Peyer's patch (tissue), 4 donors: ENCODE measurements around the gene ZXDA. TPM values are rescaled to one million over a fixed set of nuclear protein-coding genes. Genes with fewer than 3 reads are reported as not detected.
A peak's percentile ranks its signal among the peaks of the same experiment; 100 is the strongest.
"Not testable (repeated sequence)": the region's sequence is repeated elsewhere in the genome, so short reads cannot be mapped to it uniquely, and the experiment has no call there.

ENCODE experiments used
- DNase-seq, 3 donors: peaks; one replicate each; pipeline ENCODE4 v3.0.0-alpha.2; 2017 to 2019
- H3K27ac ChIP-seq, 4 donors: fragments of 200-600 bp; sonication (generic); one replicate each; pipeline ENCODE4 v1.5.1; 2016 to 2019
- H3K27me3 ChIP-seq, 2 donors: fragments of 200-600 bp; sonication (generic); one replicate each; pipeline ENCODE4 v1.5.1; 2019
- H3K36me3 ChIP-seq, 3 donors: fragments of 200-600 bp; sonication (generic); one replicate each; pipeline ENCODE4 v1.5.1; 2016 to 2019
- H3K4me1 ChIP-seq, 4 donors: fragments of 200-600 bp; sonication (generic); one replicate each; pipeline ENCODE4 v1.5.1; 2016 to 2019
- H3K4me3 ChIP-seq, 4 donors: fragments of 200-600 bp; sonication (generic); 1 replicate in 3 of 4; 2 replicates in 1 of 4; pipeline ENCODE4 v1.5.1; 2016 to 2019; ENCODE audit warnings: mild to moderate bottlenecking in 1 of 4
- H3K9me3 ChIP-seq, 4 donors: fragments of 200-600 bp; sonication (generic); one replicate each; pipeline ENCODE4 v1.5.1; 2016 to 2019; ENCODE audit warnings: mild to moderate bottlenecking in 1 of 4
- POLR2A ChIP-seq, 2 donors: fragments of 450-650 bp; IDR thresholded peaks; one replicate each; pipeline ENCODE4 v1.5.1; 2017; ENCODE audit warnings: antibody characterized with exemption in 2 of 2, mild to moderate bottlenecking in 2 of 2, moderate library complexity in 2 of 2
- total RNA-seq, 4 donors: library from RNA; depleted of rRNA; stranded (reverse); fragments of >200 nt; gene quantifications; one replicate each; pipeline ENCODE4 v1.1.0, GENCODE V29; 2016
- TF ChIP-seq, protein P1 (sequence below), 6 experiments: fragments of 450-650 bp in 4 of 6; fragments of 200-600 bp in 2 of 6; sonication (generic) in 1 of 6; IDR thresholded peaks; one replicate each; pipeline ENCODE4 v1.5.1; 2017 to 2019; ENCODE audit warnings: antibody characterized with exemption in 6 of 6, mild to moderate bottlenecking in 3 of 6, moderate library complexity in 1 of 6

Gene ZXDA, protein sequence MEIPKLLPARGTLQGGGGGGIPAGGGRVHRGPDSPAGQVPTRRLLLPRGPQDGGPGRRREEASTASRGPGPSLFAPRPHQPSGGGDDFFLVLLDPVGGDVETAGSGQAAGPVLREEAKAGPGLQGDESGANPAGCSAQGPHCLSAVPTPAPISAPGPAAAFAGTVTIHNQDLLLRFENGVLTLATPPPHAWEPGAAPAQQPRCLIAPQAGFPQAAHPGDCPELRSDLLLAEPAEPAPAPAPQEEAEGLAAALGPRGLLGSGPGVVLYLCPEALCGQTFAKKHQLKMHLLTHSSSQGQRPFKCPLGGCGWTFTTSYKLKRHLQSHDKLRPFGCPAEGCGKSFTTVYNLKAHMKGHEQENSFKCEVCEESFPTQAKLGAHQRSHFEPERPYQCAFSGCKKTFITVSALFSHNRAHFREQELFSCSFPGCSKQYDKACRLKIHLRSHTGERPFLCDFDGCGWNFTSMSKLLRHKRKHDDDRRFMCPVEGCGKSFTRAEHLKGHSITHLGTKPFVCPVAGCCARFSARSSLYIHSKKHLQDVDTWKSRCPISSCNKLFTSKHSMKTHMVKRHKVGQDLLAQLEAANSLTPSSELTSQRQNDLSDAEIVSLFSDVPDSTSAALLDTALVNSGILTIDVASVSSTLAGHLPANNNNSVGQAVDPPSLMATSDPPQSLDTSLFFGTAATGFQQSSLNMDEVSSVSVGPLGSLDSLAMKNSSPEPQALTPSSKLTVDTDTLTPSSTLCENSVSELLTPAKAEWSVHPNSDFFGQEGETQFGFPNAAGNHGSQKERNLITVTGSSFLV
- 1 to 10 TPM; 4.4 to 9.9 (median 6.7) TPM for total RNA-seq

DNA sequence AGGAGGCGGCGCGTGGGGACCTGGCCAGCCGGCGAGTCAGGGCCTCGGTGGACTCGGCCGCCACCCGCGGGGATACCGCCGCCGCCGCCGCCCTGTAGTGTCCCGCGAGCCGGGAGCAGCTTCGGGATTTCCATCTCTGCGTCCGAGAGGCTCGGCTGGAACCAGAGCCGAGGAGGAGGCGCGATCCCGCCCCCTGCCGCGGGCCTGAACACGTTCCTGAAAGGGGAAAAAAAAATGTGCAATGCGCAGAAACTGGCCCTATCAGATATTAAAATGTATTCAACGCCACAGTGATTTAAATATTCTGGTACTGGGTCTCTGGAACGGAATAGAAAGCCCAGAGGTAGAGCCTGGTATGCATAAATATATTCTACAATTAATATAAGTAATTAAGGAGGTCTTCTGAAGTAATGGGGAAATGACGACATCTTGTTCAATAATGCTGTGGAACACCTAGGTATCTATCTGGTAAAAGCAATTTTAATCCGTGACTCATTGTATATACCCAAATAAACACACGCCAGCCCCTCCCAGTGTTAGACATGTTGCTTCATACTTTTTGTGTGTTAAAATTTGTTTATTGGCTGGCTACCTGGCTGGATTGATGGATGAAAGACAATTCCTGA, at the start of gene ZXDA:
TSS of gene ZXDA (minus strand) at position 172 of the 626 bp plus-strand sequence. CDS start at position 134, 38 bp downstream.
- not testable (repeated sequence) for H3K4me1 ChIP-seq, DNase-seq, H3K27me3 ChIP-seq, H3K36me3 ChIP-seq, H3K9me3 ChIP-seq
- Histone ChIP-seq H3K4me3 (peak within 1 kb of the TSS; percentile 49 to 64 (median 57)), H3K27ac (peak within 1 kb of the TSS; percentile 77 to 90 (median 88))

DNA sequence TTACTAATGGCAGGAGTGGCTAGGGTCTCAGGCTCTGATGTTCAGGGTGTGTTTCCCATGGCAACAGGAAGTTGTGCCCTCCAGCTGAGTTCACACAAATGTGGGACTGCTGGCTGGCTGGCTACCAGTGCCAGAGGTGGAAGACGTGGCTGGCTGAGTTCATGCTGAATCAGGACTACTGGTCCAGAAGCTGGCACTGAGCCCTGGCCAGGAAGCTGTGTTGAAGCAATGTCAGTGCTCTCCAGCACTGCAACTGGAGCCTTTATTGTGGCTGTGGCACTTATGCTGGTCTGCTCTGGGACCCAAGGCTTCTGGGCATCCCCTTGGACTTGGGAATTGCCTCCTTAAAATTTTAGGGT, 42.0 kb upstream of the ZXDA start:
- Histone ChIP-seq H3K27ac (peak overlapping the region in 1 of 4 donors; percentile 57), H3K36me3 (no peaks in the 10 kb centered on the region), H3K27me3 (no peaks in the 10 kb centered on the region), H3K4me1 (no peaks in the 10 kb centered on the region), H3K4me3 (no peak overlapping the region), H3K9me3 (no peaks in the 10 kb centered on the region)
- no peak for TF ChIP-seq POLR2A (IDR thresholded peaks at IDR 0.05)
- TF ChIP-seq, protein P1, sequence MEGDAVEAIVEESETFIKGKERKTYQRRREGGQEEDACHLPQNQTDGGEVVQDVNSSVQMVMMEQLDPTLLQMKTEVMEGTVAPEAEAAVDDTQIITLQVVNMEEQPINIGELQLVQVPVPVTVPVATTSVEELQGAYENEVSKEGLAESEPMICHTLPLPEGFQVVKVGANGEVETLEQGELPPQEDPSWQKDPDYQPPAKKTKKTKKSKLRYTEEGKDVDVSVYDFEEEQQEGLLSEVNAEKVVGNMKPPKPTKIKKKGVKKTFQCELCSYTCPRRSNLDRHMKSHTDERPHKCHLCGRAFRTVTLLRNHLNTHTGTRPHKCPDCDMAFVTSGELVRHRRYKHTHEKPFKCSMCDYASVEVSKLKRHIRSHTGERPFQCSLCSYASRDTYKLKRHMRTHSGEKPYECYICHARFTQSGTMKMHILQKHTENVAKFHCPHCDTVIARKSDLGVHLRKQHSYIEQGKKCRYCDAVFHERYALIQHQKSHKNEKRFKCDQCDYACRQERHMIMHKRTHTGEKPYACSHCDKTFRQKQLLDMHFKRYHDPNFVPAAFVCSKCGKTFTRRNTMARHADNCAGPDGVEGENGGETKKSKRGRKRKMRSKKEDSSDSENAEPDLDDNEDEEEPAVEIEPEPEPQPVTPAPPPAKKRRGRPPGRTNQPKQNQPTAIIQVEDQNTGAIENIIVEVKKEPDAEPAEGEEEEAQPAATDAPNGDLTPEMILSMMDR (IDR thresholded peaks at IDR 0.05) = no peak
- no peak for DNase-seq

DNA sequence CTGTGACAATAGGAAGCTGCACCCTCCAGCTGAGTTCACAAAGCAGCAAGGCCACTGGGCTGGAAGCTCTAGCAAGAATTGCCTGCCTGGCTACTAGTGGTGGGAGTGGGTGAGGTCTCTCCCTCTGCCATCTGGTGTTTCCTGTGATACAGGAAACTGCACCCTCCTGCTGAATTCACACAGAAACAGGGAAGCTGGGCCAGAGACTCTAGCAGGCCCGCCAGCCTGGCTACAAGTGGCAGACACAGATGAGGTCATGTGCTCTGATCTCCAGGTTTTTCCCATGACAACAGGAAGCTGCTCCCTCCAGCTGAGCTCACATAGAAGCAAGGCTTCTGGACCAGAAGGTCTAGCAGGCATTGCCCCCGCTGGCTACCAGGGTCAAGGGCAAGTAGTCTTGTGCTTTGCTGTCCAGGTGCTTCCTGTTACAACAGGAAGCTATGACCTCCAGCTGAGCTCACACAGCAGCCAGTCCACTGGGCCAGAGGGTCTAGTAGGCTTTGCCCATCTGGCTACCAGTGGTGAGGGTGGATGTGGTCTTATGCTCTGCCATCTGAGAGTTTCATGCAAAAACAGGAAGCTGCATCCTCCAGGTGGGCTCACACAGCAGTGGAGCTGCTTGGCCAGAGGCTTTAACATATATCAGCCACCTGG, 41.5 kb upstream of the ZXDA start:
- peak overlapping the region in 2 of 4 donors; percentile 54 to 57 for H3K27ac ChIP-seq
- peak in 2 of 3 donors; percentile 64 to 75 for DNase-seq
- H3K36me3 ChIP-seq = no peaks in the 10 kb centered on the region
- H3K27me3 ChIP-seq = no peaks in the 10 kb centered on the region
- no peak overlapping the region for H3K4me3 ChIP-seq
- H3K4me1 ChIP-seq = no peaks in the 10 kb centered on the region
- H3K9me3 ChIP-seq = no peaks in the 10 kb centered on the region
- no peak for TF ChIP-seq POLR2A (IDR thresholded peaks at IDR 0.05)
- TF ChIP-seq, protein P1 (IDR thresholded peaks at IDR 0.05) = no peak

DNA sequence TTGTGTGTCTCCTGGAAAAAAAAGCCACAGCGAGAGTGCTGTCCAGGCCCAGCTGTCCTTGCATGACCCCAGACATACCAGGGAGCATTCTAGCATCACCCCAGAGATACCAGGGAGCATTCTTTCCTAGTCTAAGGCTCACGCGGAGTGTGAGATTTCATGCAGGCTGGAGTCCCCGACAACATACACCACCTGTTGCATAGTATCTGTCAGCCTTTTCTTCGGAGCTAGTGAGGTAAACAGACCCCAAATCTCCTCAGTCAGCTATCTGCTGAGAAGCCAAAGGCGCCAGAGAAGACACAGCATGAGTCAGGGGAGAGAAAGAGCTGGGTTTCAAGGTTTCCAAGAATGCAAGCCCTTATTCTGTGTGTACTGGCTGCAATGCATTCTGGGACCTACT, 23.1 kb upstream of the ZXDA start:
- Histone ChIP-seq H3K27ac (no peak overlapping the region), H3K4me1 (no peaks in the 10 kb centered on the region), H3K36me3 (no peaks in the 10 kb centered on the region), H3K4me3 (no peak overlapping the region), H3K27me3 (no peaks in the 10 kb centered on the region), H3K9me3 (no peaks in the 10 kb centered on the region)
- no peak for TF ChIP-seq POLR2A (IDR thresholded peaks at IDR 0.05)
- TF ChIP-seq, protein P1 (IDR thresholded peaks at IDR 0.05) = no peak
- DNase-seq = no peak

DNA sequence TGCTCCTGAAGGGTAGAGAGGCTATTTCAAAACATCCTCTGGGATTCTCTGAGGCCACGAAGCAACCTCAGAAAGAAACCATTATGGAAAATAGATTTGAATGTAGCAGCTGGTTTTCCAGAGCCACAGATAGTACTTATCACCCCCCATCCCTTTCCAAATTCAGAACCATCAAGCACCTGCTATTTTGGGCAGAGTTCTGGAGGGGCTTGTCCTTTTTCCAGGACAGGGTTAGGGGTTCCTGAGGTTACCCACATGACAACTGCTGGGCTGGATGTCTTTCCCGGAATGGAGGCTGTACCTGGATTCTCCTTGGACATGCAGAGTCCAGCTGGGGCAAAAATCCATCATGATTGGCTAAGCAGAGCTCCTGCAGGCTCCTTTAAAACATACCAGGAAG, 22.0 kb upstream of the ZXDA start:
- Histone ChIP-seq H3K9me3 (no peaks in the 10 kb centered on the region), H3K27ac (no peak overlapping the region), H3K4me3 (no peak overlapping the region), H3K27me3 (no peaks in the 10 kb centered on the region), H3K4me1 (no peaks in the 10 kb centered on the region), H3K36me3 (no peaks in the 10 kb centered on the region)
- DNase-seq = no peak
- TF ChIP-seq, protein P1 (IDR thresholded peaks at IDR 0.05) = no peak
- no peak for TF ChIP-seq POLR2A (IDR thresholded peaks at IDR 0.05)
